Stimulated activated CD4-positive, alpha-beta T cell treated with anti-CD3 and anti-CD28 coated beads, TNF-alpha, amount 100 ng/mL, for 24 hours (primary cell): ENCODE measurements around the gene TOMM6.
A peak's percentile ranks its signal among the peaks of the same experiment; 100 is the strongest.

Experiments used
- DNase-seq, 3 experiments: peaks; one replicate each; pipeline ENCODE4 v3.0.0-alpha.2; 2020; ENCODE audit warnings: low read depth in 3 of 3

TOMM6 gene

DNA sequence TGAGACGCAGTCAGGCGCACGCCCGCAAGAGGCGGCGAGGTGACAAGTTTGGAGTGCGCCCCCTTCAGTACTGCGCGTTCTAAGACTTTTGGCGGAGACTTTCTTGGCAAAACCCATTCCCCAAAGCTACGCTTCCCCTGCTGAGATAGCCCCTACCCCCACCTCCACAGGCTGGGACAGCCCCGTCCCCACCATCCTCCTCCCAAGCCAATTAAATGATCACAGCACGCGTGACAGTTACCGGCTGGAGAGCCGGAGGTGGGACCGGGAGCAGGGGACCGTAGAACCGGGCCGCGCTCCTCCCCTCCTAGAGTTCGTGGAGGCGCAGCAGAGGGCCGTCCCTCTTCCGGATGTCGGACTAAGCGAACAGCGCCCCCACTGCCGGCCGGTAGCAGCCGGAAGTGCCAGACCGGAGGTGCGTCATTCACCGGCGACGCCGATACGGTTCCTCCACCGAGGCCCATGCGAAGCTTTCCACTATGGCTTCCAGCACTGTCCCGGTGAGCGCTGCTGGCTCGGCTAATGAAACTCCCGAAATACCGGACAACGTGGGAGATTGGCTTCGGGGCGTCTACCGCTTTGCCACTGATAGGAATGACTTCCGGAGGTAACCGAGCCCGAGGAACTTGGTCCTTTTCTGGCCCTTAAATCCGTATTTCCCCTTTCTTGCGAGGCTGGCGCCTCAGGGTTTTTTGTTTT, at the start of gene TOMM6:
Gene TOMM6 (plus strand): TSS at position 476 of the 699 bp plus-strand sequence. CDS start 4 bp downstream, at position 480.
- DNase-seq = peak; percentile 90 to 95 (median 93)

DNA sequence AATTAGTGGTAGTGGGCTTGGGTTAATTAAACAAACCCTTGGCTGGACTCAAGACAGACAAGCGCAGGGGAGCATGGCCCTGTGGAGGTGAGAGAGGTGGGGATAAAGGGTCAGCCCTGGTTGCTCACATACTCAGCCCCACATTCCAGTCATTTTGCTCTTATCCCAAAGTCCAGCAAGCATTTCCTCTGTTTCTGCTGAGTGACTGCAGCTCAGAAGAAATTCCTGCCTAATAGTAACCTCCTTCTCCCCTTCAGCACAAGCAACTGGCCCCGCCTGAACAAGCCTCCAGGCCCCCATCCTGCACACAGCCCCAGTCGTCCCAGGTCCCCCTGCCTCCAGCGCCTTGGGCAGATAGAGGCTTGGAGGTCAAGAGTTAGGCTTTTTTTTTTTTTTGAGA, 48.5 kb upstream of the TOMM6 start:
- no peak for DNase-seq

DNA sequence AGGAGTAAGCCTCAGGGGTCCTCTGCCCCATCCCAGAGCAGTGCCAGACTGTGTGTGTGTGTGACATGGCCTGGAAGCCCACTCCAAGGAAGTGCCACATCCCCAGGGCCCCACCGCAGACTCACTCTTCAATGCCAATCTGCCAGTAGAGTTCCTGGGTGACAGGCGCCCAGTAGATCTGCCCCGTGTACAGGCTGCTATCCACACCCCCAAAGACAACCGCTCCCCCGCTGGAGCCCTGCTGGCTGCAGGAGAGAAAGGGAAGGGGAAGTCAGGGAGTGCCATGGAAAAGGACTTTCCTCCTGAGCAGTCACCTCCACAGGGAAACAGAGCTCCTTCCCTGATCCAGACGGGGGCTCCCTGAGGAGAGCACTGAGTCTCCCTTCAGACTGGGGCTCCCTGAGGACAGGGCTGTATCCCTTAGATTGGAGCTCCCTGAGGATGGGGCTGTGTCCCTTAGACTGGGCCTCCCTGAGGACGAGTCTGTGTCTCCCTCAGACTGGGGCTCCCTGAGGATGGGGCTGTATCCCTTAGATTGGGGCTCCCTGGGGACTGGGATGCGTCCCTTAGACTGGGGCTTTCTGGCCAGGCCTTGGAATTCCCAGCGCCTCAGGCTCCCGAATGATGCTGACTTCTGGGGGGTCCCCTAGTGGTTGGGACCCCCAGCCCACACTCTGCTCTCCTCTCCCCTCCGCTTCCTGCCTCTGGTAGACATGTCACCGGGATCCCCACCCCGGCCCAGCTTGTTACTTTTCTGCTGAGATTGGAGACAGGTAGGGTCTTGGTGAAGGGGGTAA, 46.9 kb upstream of the TOMM6 start:
- no peak for DNase-seq

DNA sequence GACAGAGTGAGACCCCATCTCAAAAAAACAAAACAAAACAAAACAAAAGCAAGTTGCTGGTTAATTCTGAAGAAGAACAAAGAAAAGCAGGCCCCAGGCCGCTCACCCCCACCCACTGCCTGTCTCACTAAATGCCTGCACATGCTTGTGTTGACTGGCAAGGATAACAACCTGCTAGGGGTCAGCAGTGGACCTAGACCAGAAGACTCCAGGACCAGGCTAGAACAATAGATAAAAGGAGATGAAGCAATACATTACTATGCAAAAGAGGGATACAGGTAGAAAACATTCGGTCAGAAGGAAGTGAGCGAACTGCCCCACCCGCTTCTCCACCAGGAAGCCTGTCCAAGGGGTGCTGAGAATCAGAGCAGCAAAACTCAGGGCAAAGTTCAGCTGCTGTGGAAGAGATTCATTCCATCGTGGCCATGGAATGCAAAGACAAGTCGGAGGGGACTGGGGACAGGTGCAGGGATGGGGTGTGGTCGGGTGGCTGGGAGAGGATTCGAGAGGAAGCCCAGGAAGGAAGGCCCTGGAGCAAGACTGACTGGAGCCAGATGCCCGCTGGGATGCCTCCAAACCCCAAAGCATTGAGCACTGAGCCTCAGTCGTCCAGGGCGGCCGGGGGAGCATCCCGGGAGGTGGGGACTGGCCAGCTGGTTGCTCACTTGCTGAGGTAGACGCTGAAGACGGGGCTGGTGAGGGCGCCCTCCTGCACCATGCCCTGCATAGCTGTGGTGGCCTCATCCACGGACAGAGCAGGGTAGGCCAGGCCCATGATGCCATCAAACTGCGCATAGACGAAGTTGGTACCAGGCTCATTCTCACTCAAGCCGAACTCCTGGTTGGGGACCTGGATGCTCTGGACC, 45.6 kb upstream of the TOMM6 start:
- no peak for DNase-seq

DNA sequence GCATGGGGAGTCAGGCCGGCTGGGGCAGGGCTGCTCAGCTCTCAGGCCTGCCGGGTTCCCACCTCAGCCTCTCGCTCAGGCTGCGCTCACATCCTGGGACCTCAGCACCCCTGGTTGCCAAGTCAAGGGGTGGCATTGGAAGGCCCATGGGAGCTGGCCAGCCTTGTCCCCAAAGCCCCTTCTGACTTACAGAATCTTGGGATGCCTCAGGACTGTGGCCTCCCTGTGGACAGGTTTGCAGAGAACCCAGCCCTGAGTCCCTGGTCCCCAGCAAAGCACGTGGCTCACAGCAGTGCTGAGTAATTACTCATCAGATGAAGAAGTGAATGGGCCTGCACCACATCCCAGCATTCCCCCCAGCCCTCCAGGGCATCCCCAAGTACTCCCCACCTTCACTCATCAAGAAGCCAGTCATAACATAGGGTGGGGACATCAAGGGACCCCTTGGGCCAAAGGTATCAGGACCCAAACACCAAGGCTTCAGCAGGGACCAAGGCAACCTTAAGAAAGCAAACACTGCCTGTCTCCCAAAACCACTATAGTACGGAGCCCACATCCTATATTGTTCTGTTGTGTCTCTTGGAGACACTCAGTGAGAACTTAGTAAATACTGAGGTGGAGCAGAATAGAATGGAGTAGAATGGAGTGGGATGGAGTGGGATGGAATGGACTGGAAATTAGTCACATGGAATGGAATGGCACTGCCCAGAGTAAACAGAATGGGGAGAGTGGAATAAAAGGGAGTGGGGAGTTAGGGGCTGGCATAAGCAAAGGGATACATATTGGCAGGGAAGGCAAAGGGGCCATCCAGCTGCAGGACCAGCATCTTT, 43.9 kb upstream of the TOMM6 start:
- no peak for DNase-seq

- DNase-seq = no peak
These were observed 43.2 kb upstream of the TOMM6 start for GRCh38 chr6:41744236-41744787.

- DNase-seq = no peak
These were observed 41.4 kb upstream of the TOMM6 start for GRCh38 chr6:41746107-41746506.

GRCh38 chr6:41747256-41748101, 40.0 kb upstream of the TOMM6 start, which contains the start of gene PGC:
Gene PGC, minus strand, starts transcription at chr6:41747397. Its CDS starts 63 bp downstream, at chr6:41747334.
- DNase-seq = no peak

- no peak for DNase-seq
These were observed 39.4 kb upstream of the TOMM6 start for GRCh38 chr6:41748102-41748477.

GRCh38 chr6:41748542-41748941, 39.0 kb upstream of the TOMM6 start:
- no peak for DNase-seq

GRCh38 chr6:41750374-41750773, 37.1 kb upstream of the TOMM6 start:
- DNase-seq = no peak

- no peak for DNase-seq
These were observed 31.6 kb upstream of the TOMM6 start for GRCh38 chr6:41755895-41756294.

DNA sequence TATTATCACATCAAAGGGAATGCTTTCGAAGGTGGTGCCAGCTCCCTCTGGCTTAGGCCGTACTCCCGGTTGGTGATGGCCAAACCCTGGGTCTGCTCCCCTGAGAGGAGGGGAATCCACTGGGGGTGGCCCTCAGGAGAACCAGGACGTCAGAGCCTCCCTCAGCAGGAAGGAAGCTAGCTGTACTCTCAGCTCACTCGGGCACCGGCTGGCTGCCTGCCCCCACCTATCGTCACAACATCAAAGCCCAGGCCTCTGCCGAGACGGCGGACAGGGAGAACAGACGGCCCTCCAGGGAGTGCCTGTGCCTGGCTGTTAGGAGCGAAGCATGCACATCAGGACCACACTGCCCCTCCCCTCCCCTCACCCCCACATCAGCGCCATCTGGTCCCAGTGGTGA, 31.1 kb upstream of the TOMM6 start:
- no peak for DNase-seq

GRCh38 chr6:41757271-41757670, 30.2 kb upstream of the TOMM6 start:
- DNase-seq = no peak

- no peak for DNase-seq
These were observed 29.4 kb upstream of the TOMM6 start for GRCh38 chr6:41757931-41758640.

GRCh38 chr6:41758641-41759035, 28.9 kb upstream of the TOMM6 start:
- no peak for DNase-seq

DNA sequence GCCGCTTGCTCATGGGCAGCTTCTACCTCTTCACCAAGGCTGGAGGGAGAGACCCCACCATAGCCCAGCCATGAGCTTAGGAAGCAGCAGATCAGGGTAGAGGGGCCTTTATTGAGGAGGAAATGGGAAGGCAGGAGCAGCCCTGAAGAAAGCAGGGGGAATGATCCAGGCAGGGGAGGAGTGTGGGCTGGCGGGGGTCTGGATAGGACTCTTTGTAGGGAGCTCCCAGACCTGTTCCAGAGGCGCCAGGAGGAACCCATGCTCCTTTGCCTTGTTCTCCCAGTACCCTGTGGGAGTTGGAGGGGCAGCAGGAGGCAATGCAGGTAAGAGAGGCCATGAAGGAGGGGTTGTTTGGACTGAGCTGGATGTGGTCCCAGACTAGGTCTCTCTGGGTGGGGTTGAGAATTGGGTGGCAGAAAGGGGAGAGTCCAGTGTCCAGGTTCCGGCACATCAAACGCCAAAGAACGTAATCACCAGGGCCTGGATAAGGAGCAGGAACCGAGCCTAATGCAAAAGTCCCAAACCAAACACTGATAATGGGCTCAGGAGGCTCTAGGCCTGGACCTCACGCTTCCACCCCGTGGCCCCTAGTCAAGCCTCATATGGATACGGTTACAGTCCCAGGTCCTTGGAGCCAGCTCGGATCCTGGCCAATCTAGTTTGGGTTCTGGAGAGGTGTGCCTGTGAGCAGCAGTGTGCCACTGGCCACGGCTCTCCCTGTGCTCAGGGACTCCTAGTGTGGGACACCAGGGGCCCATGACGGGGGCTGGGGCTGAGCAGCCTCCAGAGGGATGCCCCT, 28.2 kb upstream of the TOMM6 start:
- DNase-seq = no peak

DNA sequence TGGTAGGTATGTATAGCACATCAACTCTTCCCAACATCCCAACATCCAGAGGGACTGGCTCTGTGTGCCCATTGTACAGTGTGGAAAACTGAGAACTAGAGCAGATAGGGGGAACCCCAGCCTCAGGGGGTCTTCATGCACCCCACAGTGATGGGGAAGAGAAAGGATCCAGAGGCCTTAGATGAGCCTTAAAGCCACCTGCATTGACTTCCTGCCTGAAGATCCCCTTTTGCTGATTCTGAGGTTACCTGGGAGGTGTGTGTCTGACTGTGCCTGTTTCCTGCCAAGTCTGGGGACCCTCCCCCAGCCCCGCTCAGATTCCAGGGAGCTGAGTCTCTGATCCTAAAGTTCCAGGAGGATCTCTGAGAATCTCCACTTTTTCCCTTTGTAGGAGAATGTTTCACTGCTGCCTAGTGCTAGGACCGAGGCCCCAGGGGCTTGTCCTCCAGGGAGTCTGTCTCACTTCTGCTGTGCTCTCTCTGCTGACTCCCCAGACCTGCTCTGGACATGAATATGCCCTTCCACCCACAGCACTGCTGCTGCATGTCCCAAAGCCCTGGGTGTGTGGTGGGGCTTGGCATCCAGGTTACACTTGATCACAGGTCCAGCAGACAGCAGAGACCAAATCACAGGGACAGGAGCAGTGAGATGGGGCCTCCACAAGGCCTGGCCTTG, 27.5 kb upstream of the TOMM6 start:
- no peak for DNase-seq
